Parathyroid adenoma (tissue), 2 donors: ENCODE results near the gene VEGFA.

ENCODE experiments used
- H2AFZ ChIP-seq: fragments of 300-600 bp; sonication (generic); one replicate; pipeline ENCODE4 v1.7.0; 2017; ENCODE audit warnings: antibody characterized with exemption, mild to moderate bottlenecking
- H3K27ac ChIP-seq: fragments of 300-600 bp; sonication (generic); one replicate; pipeline ENCODE4 v1.7.0; 2017
- H3K27me3 ChIP-seq: fragments of 300-600 bp; sonication (generic); one replicate; pipeline ENCODE4 v1.7.0; 2017; ENCODE audit warnings: low read length; ENCODE audit not compliant: control insufficient read depth, insufficient read depth
- H3K36me3 ChIP-seq: fragments of 300-600 bp; sonication (generic); one replicate; pipeline ENCODE4 v1.7.0; 2017; ENCODE audit warnings: low read length; ENCODE audit not compliant: control insufficient read depth, insufficient read depth
- H3K4me1 ChIP-seq: fragments of 300-600 bp; sonication (generic); one replicate; pipeline ENCODE4 v1.7.0; 2017; ENCODE audit warnings: control low read depth
- H3K4me2 ChIP-seq: fragments of 300-600 bp; sonication (generic); one replicate; pipeline ENCODE4 v1.7.0; 2017; ENCODE audit warnings: low read length
- H3K4me3 ChIP-seq: fragments of 300-600 bp; sonication (generic); one replicate; pipeline ENCODE4 v1.7.0; 2017; ENCODE audit warnings: low read depth, low read length
- H3K79me2 ChIP-seq: fragments of 300-600 bp; sonication (generic); one replicate; pipeline ENCODE4 v1.7.0; 2017; ENCODE audit warnings: control low read depth
- H3K9ac ChIP-seq: fragments of 300-600 bp; sonication (generic); one replicate; pipeline ENCODE4 v1.7.0; 2017; ENCODE audit warnings: mild to moderate bottlenecking
- H3K9me3 ChIP-seq: fragments of 300-600 bp; sonication (generic); one replicate; pipeline ENCODE4 v1.7.0; 2017; ENCODE audit warnings: low read length; ENCODE audit not compliant: control insufficient read depth
- TF ChIP-seq, protein P1 (sequence below): fragments of 300-600 bp; sonication (generic); IDR thresholded peaks from one replicate; pipeline ENCODE4 v1.7.0; 2017; ENCODE audit warnings: antibody characterized with exemption, mild to moderate bottlenecking
- donor health status: primary hyperparathyroidism.

The VEGFA gene

GRCh38 chr6:43738267-43738676 lies 31.7 kb upstream of the VEGFA start:
- Histone ChIP-seq H3K4me1 (no peaks in the 10 kb centered on the region), H3K4me2 (no peak overlapping the region), H3K9me3 (no peaks in the 10 kb centered on the region), H3K27me3 (no peaks in the 10 kb centered on the region), H3K36me3 (no peaks in the 10 kb centered on the region), H3K9ac (no peak overlapping the region), H2AFZ (no peak overlapping the region), H3K4me3 (no peak overlapping the region), H3K27ac (no peak overlapping the region), H3K79me2 (no peaks in the 10 kb centered on the region)
- TF ChIP-seq, protein P1, sequence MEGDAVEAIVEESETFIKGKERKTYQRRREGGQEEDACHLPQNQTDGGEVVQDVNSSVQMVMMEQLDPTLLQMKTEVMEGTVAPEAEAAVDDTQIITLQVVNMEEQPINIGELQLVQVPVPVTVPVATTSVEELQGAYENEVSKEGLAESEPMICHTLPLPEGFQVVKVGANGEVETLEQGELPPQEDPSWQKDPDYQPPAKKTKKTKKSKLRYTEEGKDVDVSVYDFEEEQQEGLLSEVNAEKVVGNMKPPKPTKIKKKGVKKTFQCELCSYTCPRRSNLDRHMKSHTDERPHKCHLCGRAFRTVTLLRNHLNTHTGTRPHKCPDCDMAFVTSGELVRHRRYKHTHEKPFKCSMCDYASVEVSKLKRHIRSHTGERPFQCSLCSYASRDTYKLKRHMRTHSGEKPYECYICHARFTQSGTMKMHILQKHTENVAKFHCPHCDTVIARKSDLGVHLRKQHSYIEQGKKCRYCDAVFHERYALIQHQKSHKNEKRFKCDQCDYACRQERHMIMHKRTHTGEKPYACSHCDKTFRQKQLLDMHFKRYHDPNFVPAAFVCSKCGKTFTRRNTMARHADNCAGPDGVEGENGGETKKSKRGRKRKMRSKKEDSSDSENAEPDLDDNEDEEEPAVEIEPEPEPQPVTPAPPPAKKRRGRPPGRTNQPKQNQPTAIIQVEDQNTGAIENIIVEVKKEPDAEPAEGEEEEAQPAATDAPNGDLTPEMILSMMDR: no peak

- Histone ChIP-seq H3K27ac (no peak overlapping the region), H3K36me3 (no peaks in the 10 kb centered on the region), H3K79me2 (no peaks in the 10 kb centered on the region), H3K4me2 (no peak overlapping the region), H3K9ac (no peak overlapping the region), H3K4me3 (no peak overlapping the region), H3K9me3 (no peaks in the 10 kb centered on the region), H3K27me3 (no peaks in the 10 kb centered on the region), H3K4me1 (no peaks in the 10 kb centered on the region), H2AFZ (no peak overlapping the region)
- TF ChIP-seq, protein P1: no peak
Observed at GRCh38 chr6:43738877-43739641, 31.0 kb upstream of the VEGFA start.

GRCh38 chr6:43739642-43740091 lies 30.3 kb upstream of the VEGFA start:
- no peaks in the 10 kb centered on the region for H3K79me2 ChIP-seq
- no peaks in the 10 kb centered on the region for H3K27me3 ChIP-seq
- TF ChIP-seq, protein P1: no peak
- H3K36me3 ChIP-seq: no peaks in the 10 kb centered on the region
- H3K27ac ChIP-seq: no peak overlapping the region
- H3K9ac ChIP-seq: no peak overlapping the region
- no peaks in the 10 kb centered on the region for H3K9me3 ChIP-seq
- H2AFZ ChIP-seq: no peak overlapping the region
- no peak overlapping the region for H3K4me2 ChIP-seq
- H3K4me1 ChIP-seq: peaks cover under 1% of the 10 kb centered on the region
- H3K4me3 ChIP-seq: no peak overlapping the region

- Histone ChIP-seq H2AFZ (no peak overlapping the region), H3K79me2 (no peaks in the 10 kb centered on the region), H3K27me3 (no peaks in the 10 kb centered on the region), H3K9ac (no peak overlapping the region), H3K27ac (no peak overlapping the region), H3K36me3 (no peaks in the 10 kb centered on the region), H3K4me2 (no peak overlapping the region), H3K9me3 (no peaks in the 10 kb centered on the region), H3K4me1 (peaks cover 7% of the 10 kb centered on the region), H3K4me3 (no peak overlapping the region)
- TF ChIP-seq, protein P1: no peak
Observed at GRCh38 chr6:43740321-43740960, 29.6 kb upstream of the VEGFA start.
